Tibial nerve (tissue), 4 donors: ENCODE measurements around the gene CLSTN1. TPM values are rescaled to one million over a fixed set of nuclear protein-coding genes. Genes with fewer than 3 reads are reported as not detected.
A peak's percentile ranks its signal among the peaks of the same experiment; 100 is the strongest.

Experiments
- DNase-seq, 2 donors: peaks; one replicate each; pipeline ENCODE4 v3.0.0-alpha.2; 2019; ENCODE audit warnings: low spot score in 2 of 2
- H3K27ac ChIP-seq, 4 donors: fragments of 200-600 bp; sonication (generic) in 3 of 4; one replicate each; pipeline ENCODE4 v1.5.1; 2017 to 2019; ENCODE audit warnings: mild to moderate bottlenecking in 1 of 4
- H3K27me3 ChIP-seq, 2 donors: fragments of 200-600 bp; sonication (generic) in 1 of 2; one replicate each; pipeline versions ENCODE4 v1.5.1 to v1.6.0; 2017 to 2019
- H3K36me3 ChIP-seq, 3 donors: fragments of 200-600 bp; sonication (generic); one replicate each; pipeline ENCODE4 v1.5.1; 2018 to 2019
- H3K4me1 ChIP-seq, 4 donors: fragments of 200-600 bp; sonication (generic) in 3 of 4; one replicate each; pipeline ENCODE4 v1.5.1; 2017 to 2019
- H3K4me3 ChIP-seq, 4 donors: fragments of 200-600 bp; sonication (generic) in 3 of 4; one replicate each; pipeline ENCODE4 v1.5.1; 2017 to 2019; ENCODE audit warnings: mild to moderate bottlenecking in 1 of 4, moderate library complexity in 1 of 4
- H3K9me3 ChIP-seq, 4 donors: fragments of 200-600 bp; sonication (generic) in 3 of 4; one replicate each; pipeline ENCODE4 v1.5.1; 2017 to 2019
- CTCF ChIP-seq, 5 experiments: fragments of 200-600 bp in 3 of 5; fragments of 450-650 bp in 2 of 5; sonication (generic) in 3 of 5; IDR thresholded peaks; one replicate each; pipeline ENCODE4 v1.5.1; 2016 to 2019; ENCODE audit warnings: antibody characterized with exemption in 5 of 5, mild to moderate bottlenecking in 3 of 5, moderate library complexity in 2 of 5
- EP300 ChIP-seq, 2 donors: sonication (generic); formaldehyde crosslinking; IDR thresholded peaks; one replicate each; pipeline ENCODE4 v1.6.1; 2017; ENCODE audit warnings: antibody characterized with exemption in 2 of 2, mild to moderate bottlenecking in 1 of 2
- POLR2A ChIP-seq, 2 donors: fragments of 450-650 bp; IDR thresholded peaks; one replicate each; pipeline ENCODE4 v1.6.1; 2017; ENCODE audit warnings: antibody characterized with exemption in 2 of 2, mild to moderate bottlenecking in 2 of 2, moderate library complexity in 2 of 2
- WGBS, 2 donors: methylation state at CpG; one replicate each; pipeline ENCODE4 v1.1.5; 2018; 5-methylcytosine and 5-hydroxymethylcytosine counted together
- total RNA-seq, 4 donors: library from RNA; depleted of rRNA; stranded (reverse); fragments of >200 nt; gene quantifications; one replicate each; pipeline ENCODE4 v1.1.0, GENCODE V29; 2016

CLSTN1 gene
- total RNA-seq, 4 donors from 2014 or later = 60.9 to 90.6 (median 72.5) TPM

DNA sequence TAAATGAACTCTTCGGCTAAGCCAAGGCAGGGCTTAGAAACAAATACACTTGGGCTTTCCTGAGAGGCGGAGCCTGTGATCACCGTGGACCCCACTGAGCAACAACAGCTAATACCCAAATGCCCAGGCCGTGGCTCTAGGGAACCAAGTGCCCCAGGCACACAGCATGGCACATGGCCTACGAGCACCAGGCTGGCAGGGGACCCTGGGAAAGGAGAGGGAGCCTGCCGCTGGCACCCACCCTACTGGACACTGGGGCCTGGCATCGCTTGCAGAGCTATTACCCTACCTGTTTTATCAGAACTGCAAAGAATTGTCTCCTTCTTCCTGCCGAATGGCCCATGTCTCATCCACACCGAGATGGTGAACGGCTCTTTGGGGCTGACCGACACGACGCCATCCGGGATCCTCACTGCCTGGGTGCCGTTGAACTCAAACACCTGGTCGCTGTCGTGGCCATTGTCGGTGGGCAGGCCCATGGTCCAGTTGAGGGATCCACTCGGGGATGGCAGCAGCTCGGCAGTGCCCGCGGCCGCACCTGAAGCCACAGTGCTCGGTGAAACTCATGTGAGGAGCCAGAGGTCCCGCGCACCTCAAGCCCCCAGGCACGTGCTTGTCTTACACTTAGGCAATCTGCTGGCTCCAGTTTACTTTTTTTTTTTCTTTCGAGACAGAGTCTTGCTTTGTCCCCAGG is 79.5 kb downstream of the CLSTN1 start:
- H3K27ac ChIP-seq = no peak overlapping the region
- no peak overlapping the region for H3K4me3 ChIP-seq
- no peak for DNase-seq
- WGBS, 2 donors = 94% methylated on average over 28 of the region's 28 CpGs
- H3K4me1 ChIP-seq = no peaks in the 10 kb centered on the region
- H3K27me3 ChIP-seq = no peaks in the 10 kb centered on the region
- no peak for TF ChIP-seq CTCF (IDR thresholded peaks at IDR 0.05)
- TF ChIP-seq EP300 (IDR thresholded peaks at IDR 0.05) = no peak
- no peak for TF ChIP-seq POLR2A (IDR thresholded peaks at IDR 0.05)
- H3K9me3 ChIP-seq = no peaks in the 10 kb centered on the region
- peaks cover 6 to 94% (median 12%) of the 10 kb centered on the region in 3 donors for H3K36me3 ChIP-seq

GRCh38 chr1:9737671-9738070 is 86.1 kb downstream of the CLSTN1 start:
- TF ChIP-seq CTCF (IDR thresholded peaks at IDR 0.05) (no peak), EP300 (IDR thresholded peaks at IDR 0.05) (no peak), POLR2A (IDR thresholded peaks at IDR 0.05) (no peak)
- Histone ChIP-seq H3K27me3 (no peaks in the 10 kb centered on the region), H3K9me3 (no peaks in the 10 kb centered on the region), H3K4me3 (no peak overlapping the region), H3K36me3 (peaks cover 3 to 100% (median 42%) of the 10 kb centered on the region in 3 donors), H3K4me1 (no peaks in the 10 kb centered on the region), H3K27ac (no peak overlapping the region)
- DNase-seq = no peak
- 83 to 86% methylated on average over 10 of the region's 10 CpGs for WGBS, 2 donors

GRCh38 chr1:9737057-9737456 is 86.7 kb downstream of the CLSTN1 start:
- 78 to 80% methylated on average over 9 of the region's 9 CpGs for WGBS, 2 donors
- Histone ChIP-seq H3K27me3 (no peaks in the 10 kb centered on the region), H3K27ac (no peak overlapping the region), H3K4me3 (no peak overlapping the region), H3K9me3 (no peaks in the 10 kb centered on the region), H3K36me3 (peaks cover 3 to 100% (median 44%) of the 10 kb centered on the region in 3 donors), H3K4me1 (no peaks in the 10 kb centered on the region)
- TF ChIP-seq POLR2A (IDR thresholded peaks at IDR 0.05) (no peak), CTCF (IDR thresholded peaks at IDR 0.05) (no peak), EP300 (IDR thresholded peaks at IDR 0.05) (no peak)
- DNase-seq = peak in 1 of 2 donors; percentile 38

- DNase-seq = no peak
- WGBS, 2 donors = 88% methylated on average over 5 of the region's 5 CpGs
- TF ChIP-seq CTCF (IDR thresholded peaks at IDR 0.05) (no peak), EP300 (IDR thresholded peaks at IDR 0.05) (no peak), POLR2A (IDR thresholded peaks at IDR 0.05) (no peak)
- no peak overlapping the region for H3K4me3 ChIP-seq
- H3K27ac ChIP-seq = no peak overlapping the region
- H3K27me3 ChIP-seq = no peaks in the 10 kb centered on the region
- peaks cover 3 to 100% (median 44%) of the 10 kb centered on the region in 3 donors for H3K36me3 ChIP-seq
- H3K9me3 ChIP-seq = no peaks in the 10 kb centered on the region
- no peaks in the 10 kb centered on the region for H3K4me1 ChIP-seq
Measured at GRCh38 chr1:9736241-9736640, 87.5 kb downstream of the CLSTN1 start.

DNA sequence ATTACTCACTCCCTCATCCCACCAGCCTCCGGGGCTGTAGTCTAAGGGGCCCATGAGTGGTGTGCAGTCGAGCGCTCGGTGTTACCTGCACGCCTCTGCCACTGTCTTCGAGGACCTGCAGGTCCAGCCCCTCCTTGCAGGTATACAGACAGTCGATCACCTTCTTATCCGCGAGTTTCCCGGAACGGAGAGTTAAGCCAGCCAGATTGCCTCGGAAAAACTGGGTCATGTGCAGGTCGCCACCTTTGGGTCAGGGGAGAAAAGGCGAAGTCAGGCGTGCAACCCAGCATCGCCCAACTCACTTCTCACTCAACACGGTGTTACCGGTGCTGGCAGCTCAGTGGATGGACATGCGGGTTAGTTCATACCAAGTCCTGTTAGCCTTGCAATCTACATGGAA is 88.0 kb downstream of the CLSTN1 start:
- 90 to 92% methylated on average over 19 of the region's 19 CpGs for WGBS, 2 donors
- no peaks in the 10 kb centered on the region for H3K4me1 ChIP-seq
- TF ChIP-seq POLR2A (IDR thresholded peaks at IDR 0.05) = no peak
- no peak for TF ChIP-seq CTCF (IDR thresholded peaks at IDR 0.05)
- TF ChIP-seq EP300 (IDR thresholded peaks at IDR 0.05) = no peak
- peaks cover 2 to 100% (median 45%) of the 10 kb centered on the region in 3 donors for H3K36me3 ChIP-seq
- DNase-seq = no peak
- H3K27me3 ChIP-seq = no peaks in the 10 kb centered on the region
- no peak overlapping the region for H3K27ac ChIP-seq
- no peak overlapping the region for H3K4me3 ChIP-seq
- H3K9me3 ChIP-seq = no peaks in the 10 kb centered on the region
